Measurements from ENCODE around the gene SRRM4.

GRCh38 chr12:118959348-118959747 is 22.0 kb upstream of the SRRM4 start:
- TF ChIP-seq EZH2 (IDR thresholded peaks at IDR 0.05) (no peak), REST (IDR thresholded peaks at IDR 0.05; ENCODE audit: low read depth) (no peak), CTCF (IDR thresholded peaks at IDR 0.05 in 2 of 3, conservative IDR thresholded peaks at IDR 0.05 in 1 of 3; ENCODE audit: borderline replicate concordance in 1 of 3, insufficient read depth in 1 of 3, low read depth in 2 of 3, low read length in 2 of 3) (no peak), JUND (IDR thresholded peaks at IDR 0.05) (no peak), MAX (IDR thresholded peaks at IDR 0.05) (no peak)

Measured in HCT116 (cell line).